Keratinocyte (primary cell): ENCODE results near the gene GID4. TPM values are rescaled to one million over a fixed set of nuclear protein-coding genes. Genes with fewer than 3 reads are reported as not detected.

Experiments
- DNase-seq: peaks from one replicate; pipeline ENCODE4 v3.0.0-alpha.2; 2011; ENCODE audit warnings: low read depth, missing footprints, low spot score
- FAIRE-seq: peaks from 2 replicates; lab custom pipeline; 2011; peaks lifted over from hg19 to GRCh38; lab: Jason Lieb, UNC
- H2AFZ ChIP-seq: 2 replicates; pipeline ENCODE4 v1.6.0; 2012; ENCODE audit warnings: low read length, control low read depth, inconsistent platforms; ENCODE audit not compliant: control insufficient read depth
- H3K27ac ChIP-seq: 2 replicates; pipeline ENCODE4 v1.5.1; 2011; ENCODE audit warnings: low read length; ENCODE audit not compliant: control insufficient read depth, insufficient read depth
- H3K27me3 ChIP-seq: 3 replicates; pipeline ENCODE4 v1.6.0; 2011; ENCODE audit warnings: low read length; ENCODE audit not compliant: control insufficient read depth, insufficient read depth; ENCODE audit errors: extremely low read depth
- H3K36me3 ChIP-seq, 2 experiments: 2 replicates in 1 of 2; 3 replicates in 1 of 2; pipeline ENCODE4 v1.5.1; 2011; ENCODE audit warnings: low read length in 2 of 2, mild to moderate bottlenecking in 1 of 2; ENCODE audit not compliant: control insufficient read depth in 2 of 2, insufficient read depth in 2 of 2; ENCODE audit errors: extremely low read depth in 1 of 2
- H3K4me1 ChIP-seq: 3 replicates; pipeline ENCODE4 v1.5.1; 2011; ENCODE audit warnings: low read length; ENCODE audit not compliant: control insufficient read depth, insufficient read depth; ENCODE audit errors: extremely low read depth
- H3K4me2 ChIP-seq: 3 replicates; pipeline ENCODE4 v1.6.0; 2011; ENCODE audit warnings: low read depth, low read length; ENCODE audit not compliant: control insufficient read depth, insufficient read depth; ENCODE audit errors: extremely low read depth
- H3K4me3 ChIP-seq, 3 experiments: fragments of 200-600 bp in 1 of 3; sonication (generic) in 1 of 3; 2 replicates in 2 of 3; 3 replicates in 1 of 3; pipeline ENCODE4 v1.5.1; 2011 to 2016; ENCODE audit warnings: low read length in 3 of 3, mild to moderate bottlenecking in 3 of 3, control low read depth in 2 of 3, inconsistent platforms in 1 of 3, low read depth in 1 of 3, mixed read lengths in 1 of 3, mixed run types in 1 of 3, moderate library complexity in 1 of 3; ENCODE audit not compliant: control insufficient read depth in 2 of 3, insufficient read depth in 2 of 3; ENCODE audit errors: extremely low read depth in 1 of 3
- H3K79me2 ChIP-seq: 2 replicates; pipeline ENCODE4 v1.6.0; 2012; ENCODE audit warnings: low read length; ENCODE audit not compliant: control insufficient read depth, insufficient read depth
- H3K9ac ChIP-seq: 3 replicates; pipeline ENCODE4 v1.6.0; 2011; ENCODE audit warnings: low read length; ENCODE audit not compliant: control insufficient read depth, insufficient read depth; ENCODE audit errors: extremely low read depth
- H3K9me1 ChIP-seq: 3 replicates; pipeline ENCODE4 v1.6.0; 2011; ENCODE audit warnings: low read length; ENCODE audit not compliant: control insufficient read depth, insufficient read depth; ENCODE audit errors: extremely low read depth
- H3K9me3 ChIP-seq: 2 replicates; pipeline ENCODE4 v1.5.1; 2012; ENCODE audit warnings: low read depth, low read length; ENCODE audit not compliant: control insufficient read depth
- H4K20me1 ChIP-seq: 3 replicates; pipeline ENCODE4 v1.6.0; 2011; ENCODE audit warnings: low read length; ENCODE audit not compliant: control insufficient read depth, insufficient read depth; ENCODE audit errors: extremely low read depth
- EZH2 ChIP-seq: IDR thresholded peaks from one replicate; pipeline ENCODE4 v1.6.1; 2012; ENCODE audit warnings: inconsistent platforms, mild to moderate bottlenecking, low read length, moderate library complexity
- dilution Hi-C: fragments of 300-500 bp; cut with MboI; formaldehyde crosslinking; loops from one replicate; pipeline ENCODE4 v1.7.0; 2020; ENCODE audit warnings: low sequenced_read_pairs; ENCODE audit not compliant: extremely low pct_ligation_motif_present
- polyA plus RNA-seq, 5 experiments: library from polyadenylated mRNA; depleted of rRNA in 3 of 5; stranded (reverse) in 3 of 5; stranded (forward) in 1 of 5; unstranded in 1 of 5; fragments of >200 nt; gene quantifications; 1 replicate in 1 of 5; 2 replicates in 3 of 5; 3 replicates in 1 of 5; pipeline versions ENCODE4 v1.2.1 to v1.2.3, GENCODE V29; 2011 to 2012; ENCODE audit warnings: missing spikeins in 2 of 5, low read depth in 1 of 5, low replicate concordance in 1 of 5
- TF ChIP-seq, protein P1 (sequence below), 3 experiments: IDR thresholded peaks in 1 of 3; conservative IDR thresholded peaks in 1 of 3; optimal IDR thresholded peaks in 1 of 3; 2 replicates in 2 of 3; 3 replicates in 1 of 3; pipeline versions ENCODE3 to v1.5.1; 2011; ENCODE audit warnings: low read length in 3 of 3, mild to moderate bottlenecking in 3 of 3, moderate library complexity in 2 of 3, control low read depth in 1 of 3, inconsistent platforms in 1 of 3; ENCODE audit not compliant: insufficient read depth in 2 of 3; ENCODE audit errors: extremely low read depth in 1 of 3

The GID4 gene
- polyA plus RNA-seq, 1 donor (not counting 4 experiments of a cell fraction or from before 2014, with no cell fraction given), result 16.8 TPM

- no peaks in the 10 kb centered on the region for H3K79me2 ChIP-seq
- no peak overlapping the region for H3K27ac ChIP-seq
- no peak for FAIRE-seq
- no peaks in the 10 kb centered on the region for H3K27me3 ChIP-seq
- no peaks in the 10 kb centered on the region for H3K4me1 ChIP-seq
- no peaks in the 10 kb centered on the region for H3K9me3 ChIP-seq
- H3K9ac ChIP-seq, result no peak overlapping the region
- H3K4me3 ChIP-seq, result no peak overlapping the region
- H3K9me1 ChIP-seq, result no peaks in the 10 kb centered on the region
- no peak for DNase-seq
- no peak overlapping the region for H2AFZ ChIP-seq
- dilution Hi-C loops, result no loop called here
- no peaks in the 10 kb centered on the region for H4K20me1 ChIP-seq
- TF ChIP-seq, protein P1, sequence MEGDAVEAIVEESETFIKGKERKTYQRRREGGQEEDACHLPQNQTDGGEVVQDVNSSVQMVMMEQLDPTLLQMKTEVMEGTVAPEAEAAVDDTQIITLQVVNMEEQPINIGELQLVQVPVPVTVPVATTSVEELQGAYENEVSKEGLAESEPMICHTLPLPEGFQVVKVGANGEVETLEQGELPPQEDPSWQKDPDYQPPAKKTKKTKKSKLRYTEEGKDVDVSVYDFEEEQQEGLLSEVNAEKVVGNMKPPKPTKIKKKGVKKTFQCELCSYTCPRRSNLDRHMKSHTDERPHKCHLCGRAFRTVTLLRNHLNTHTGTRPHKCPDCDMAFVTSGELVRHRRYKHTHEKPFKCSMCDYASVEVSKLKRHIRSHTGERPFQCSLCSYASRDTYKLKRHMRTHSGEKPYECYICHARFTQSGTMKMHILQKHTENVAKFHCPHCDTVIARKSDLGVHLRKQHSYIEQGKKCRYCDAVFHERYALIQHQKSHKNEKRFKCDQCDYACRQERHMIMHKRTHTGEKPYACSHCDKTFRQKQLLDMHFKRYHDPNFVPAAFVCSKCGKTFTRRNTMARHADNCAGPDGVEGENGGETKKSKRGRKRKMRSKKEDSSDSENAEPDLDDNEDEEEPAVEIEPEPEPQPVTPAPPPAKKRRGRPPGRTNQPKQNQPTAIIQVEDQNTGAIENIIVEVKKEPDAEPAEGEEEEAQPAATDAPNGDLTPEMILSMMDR (optimal IDR thresholded peaks at IDR 0.05 in 1 of 3, IDR thresholded peaks at IDR 0.05 in 1 of 3, conservative IDR thresholded peaks at IDR 0.05 in 1 of 3; ENCODE audit: extremely low read depth in 1 of 3, insufficient read depth in 2 of 3, low read length in 3 of 3), result no peak
- no peak overlapping the region for H3K4me2 ChIP-seq
- H3K36me3 ChIP-seq, result no peaks in the 10 kb centered on the region
Observed at GRCh38 chr17:18115517-18115916, 76.3 kb downstream of the GID4 start.

GRCh38 chr17:18116078-18116477 lies 76.9 kb downstream of the GID4 start:
- Histone ChIP-seq H3K27ac (no peak overlapping the region), H3K36me3 (no peaks in the 10 kb centered on the region), H3K9me3 (no peaks in the 10 kb centered on the region), H3K79me2 (no peaks in the 10 kb centered on the region), H3K9ac (no peak overlapping the region), H3K9me1 (no peaks in the 10 kb centered on the region), H3K27me3 (no peaks in the 10 kb centered on the region), H3K4me2 (no peak overlapping the region), H4K20me1 (no peaks in the 10 kb centered on the region), H3K4me1 (no peaks in the 10 kb centered on the region), H3K4me3 (no peak overlapping the region), H2AFZ (no peak overlapping the region)
- no peak for TF ChIP-seq EZH2
- TF ChIP-seq, protein P1 (optimal IDR thresholded peaks at IDR 0.05 in 1 of 3, IDR thresholded peaks at IDR 0.05 in 1 of 3, conservative IDR thresholded peaks at IDR 0.05 in 1 of 3; ENCODE audit: extremely low read depth in 1 of 3, insufficient read depth in 2 of 3, low read length in 3 of 3), result no peak
- dilution Hi-C loops, result no loop called here
- FAIRE-seq (no peak), DNase-seq (no peak)
